ENCODE data around the gene LKAAEAR1. TPM values are rescaled to one million over a fixed set of nuclear protein-coding genes. Genes with fewer than 3 reads are reported as not detected.
A peak's percentile ranks its signal among the peaks of the same experiment; 100 is the strongest.

Gene LKAAEAR1
- total RNA-seq, 1 experiment from 2014 or later = 0.24 TPM

DNA sequence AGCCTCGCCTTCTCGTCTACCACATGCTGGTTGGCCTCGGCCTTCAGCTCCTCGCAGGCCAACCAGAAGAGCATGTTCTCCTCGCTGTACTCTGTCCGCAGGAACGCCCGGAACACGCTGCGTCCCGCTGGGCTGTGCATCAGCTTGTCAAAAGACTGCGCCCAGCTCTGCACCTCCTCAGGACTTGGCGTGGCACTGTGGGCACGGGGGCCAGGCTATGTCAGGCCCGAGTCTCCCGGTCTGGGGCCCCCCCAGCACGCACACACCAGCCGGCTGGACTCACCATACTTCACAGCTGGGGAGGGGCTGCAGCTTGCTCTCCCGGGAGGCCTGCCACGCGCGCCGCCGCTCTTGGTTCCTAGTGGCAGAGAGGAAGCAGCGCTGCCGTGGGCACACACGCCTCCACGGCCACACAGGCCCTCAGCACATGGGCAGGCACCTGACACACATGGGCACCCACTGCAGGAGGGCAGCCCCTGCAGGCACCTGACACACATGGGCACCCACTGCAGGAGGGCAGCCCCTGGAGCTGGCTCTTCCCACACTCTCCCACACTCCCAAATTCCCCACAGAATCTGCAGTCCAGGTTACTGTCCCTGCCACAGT is 9.9 kb downstream of the LKAAEAR1 start:
- H3K27me3 ChIP-seq (replicated peaks) = no peaks in the 10 kb centered on the region
- no peaks in the 10 kb centered on the region for H3K9me3 ChIP-seq (replicated peaks)
- H3K4me1 ChIP-seq (replicated peaks) = peaks cover 43% of the 10 kb centered on the region
- H3K36me3 ChIP-seq = peaks cover 59% of the 10 kb centered on the region
- no peak overlapping the region for H3K4me3 ChIP-seq
- H3K27ac ChIP-seq = 0 out of 2 replicates have a peak overlapping the region, but pooled peaks have one; percentile 2
- no peak for DNase-seq (ENCODE audit: low read depth in 1 of 2, low spot score in 2 of 2)

GRCh38 chr20:64073476-64074183 is 10.6 kb downstream of the LKAAEAR1 start:
- H3K27me3 ChIP-seq (replicated peaks) = no peaks in the 10 kb centered on the region
- H3K4me3 ChIP-seq = no peak overlapping the region
- H3K27ac ChIP-seq = no peak overlapping the region
- peaks cover 65% of the 10 kb centered on the region for H3K36me3 ChIP-seq
- H3K9me3 ChIP-seq (replicated peaks) = no peaks in the 10 kb centered on the region
- DNase-seq (ENCODE audit: low read depth in 1 of 2, low spot score in 2 of 2) = no peak
- H3K4me1 ChIP-seq (replicated peaks) = peaks cover 43% of the 10 kb centered on the region

DNA sequence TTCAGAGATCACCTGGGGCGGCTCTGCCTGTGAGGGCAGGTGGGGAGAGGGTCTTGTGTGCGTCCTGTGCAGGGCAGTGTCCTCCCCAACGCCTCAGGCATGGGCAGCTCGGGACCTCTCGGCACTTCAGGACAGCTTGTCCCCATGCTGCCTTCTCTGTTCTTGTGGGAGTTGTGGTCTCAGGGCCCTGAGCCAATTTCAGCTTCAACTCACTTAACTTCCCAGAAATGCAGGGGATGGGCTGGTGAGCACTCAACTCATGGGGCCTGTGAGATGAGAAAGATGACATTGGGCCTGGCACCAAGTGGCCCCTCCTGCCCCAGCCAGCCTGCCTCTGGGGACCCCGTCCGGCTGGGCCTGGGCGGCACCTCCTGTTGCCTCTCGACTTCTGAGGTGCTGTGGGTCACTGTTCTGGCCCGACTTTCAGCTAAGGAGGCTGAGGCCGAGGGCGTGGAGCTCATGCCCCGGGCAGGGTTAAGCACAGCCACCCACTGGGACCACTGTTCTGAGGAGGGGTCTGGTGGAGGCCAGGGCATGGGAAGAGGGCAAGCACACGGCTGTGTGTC is 11.6 kb downstream of the LKAAEAR1 start:
- Histone ChIP-seq H3K36me3 (peaks cover 73% of the 10 kb centered on the region), H3K27me3 (replicated peaks) (no peaks in the 10 kb centered on the region), H3K4me1 (replicated peaks) (peaks cover 41% of the 10 kb centered on the region), H3K9me3 (replicated peaks) (no peaks in the 10 kb centered on the region), H3K4me3 (no peak overlapping the region), H3K27ac (no peak overlapping the region)
- DNase-seq (ENCODE audit: low read depth in 1 of 2, low spot score in 2 of 2) = no peak

GRCh38 chr20:64071341-64072332 is 12.6 kb downstream of the LKAAEAR1 start:
- DNase-seq (ENCODE audit: low read depth in 1 of 2, low spot score in 2 of 2) = no peak
- peaks cover 78% of the 10 kb centered on the region for H3K36me3 ChIP-seq
- no peaks in the 10 kb centered on the region for H3K9me3 ChIP-seq (replicated peaks)
- no peaks in the 10 kb centered on the region for H3K27me3 ChIP-seq (replicated peaks)
- no peak overlapping the region for H3K27ac ChIP-seq
- no peak overlapping the region for H3K4me3 ChIP-seq
- H3K4me1 ChIP-seq (replicated peaks) = peaks cover 51% of the 10 kb centered on the region

- Histone ChIP-seq H3K27ac (peak overlapping the region; percentile 33; the same call in 1 of the 2 replicates), H3K4me3 (no peak overlapping the region), H3K27me3 (replicated peaks) (no peaks in the 10 kb centered on the region), H3K4me1 (replicated peaks) (peaks cover 63% of the 10 kb centered on the region), H3K36me3 (peaks cover 79% of the 10 kb centered on the region), H3K9me3 (replicated peaks) (no peaks in the 10 kb centered on the region)
- DNase-seq (ENCODE audit: low read depth in 1 of 2, low spot score in 2 of 2) = no peak
Observed at GRCh38 chr20:64070244-64070993, 13.8 kb downstream of the LKAAEAR1 start.

DNA sequence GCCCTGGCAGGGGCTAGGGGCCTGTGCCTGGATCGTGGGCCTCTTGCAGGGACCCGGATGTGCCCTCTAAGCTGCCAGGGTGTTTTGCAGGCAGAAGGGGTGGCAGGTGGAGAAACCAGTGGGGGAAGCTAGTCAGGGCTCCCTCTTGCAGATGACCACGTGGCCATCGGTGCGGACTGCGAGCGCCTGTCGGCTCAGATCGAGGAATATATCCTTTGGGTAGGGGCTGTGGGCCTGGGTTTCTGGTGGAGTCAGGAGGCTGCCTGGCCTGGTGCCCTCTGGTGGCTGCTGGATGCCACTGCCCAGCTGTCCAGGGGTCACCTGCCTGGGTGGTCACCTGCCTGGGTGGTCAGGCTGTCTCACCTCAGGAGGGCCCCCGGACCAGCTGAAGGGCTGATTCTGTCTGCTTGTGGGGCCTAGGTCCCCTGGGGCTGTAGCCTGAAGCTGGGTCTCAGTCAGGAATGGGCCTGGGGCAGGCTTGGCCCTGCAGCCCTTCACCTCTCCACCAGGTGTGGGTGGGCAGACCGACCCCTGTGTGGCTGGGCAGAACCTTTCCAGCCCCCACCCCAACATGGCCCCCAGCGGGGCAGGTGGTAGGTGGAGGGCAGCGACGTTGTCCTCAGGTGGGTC is 14.5 kb downstream of the LKAAEAR1 start:
- Histone ChIP-seq H3K36me3 (peaks cover 79% of the 10 kb centered on the region), H3K27me3 (replicated peaks) (no peaks in the 10 kb centered on the region), H3K9me3 (replicated peaks) (no peaks in the 10 kb centered on the region), H3K4me3 (no peak overlapping the region), H3K4me1 (replicated peaks) (peaks cover 65% of the 10 kb centered on the region), H3K27ac (peak overlapping the region; percentile 33; the same call in 1 of the 2 replicates)
- DNase-seq (ENCODE audit: low read depth in 1 of 2, low spot score in 2 of 2) = peak; percentile 79 to 88

DNA sequence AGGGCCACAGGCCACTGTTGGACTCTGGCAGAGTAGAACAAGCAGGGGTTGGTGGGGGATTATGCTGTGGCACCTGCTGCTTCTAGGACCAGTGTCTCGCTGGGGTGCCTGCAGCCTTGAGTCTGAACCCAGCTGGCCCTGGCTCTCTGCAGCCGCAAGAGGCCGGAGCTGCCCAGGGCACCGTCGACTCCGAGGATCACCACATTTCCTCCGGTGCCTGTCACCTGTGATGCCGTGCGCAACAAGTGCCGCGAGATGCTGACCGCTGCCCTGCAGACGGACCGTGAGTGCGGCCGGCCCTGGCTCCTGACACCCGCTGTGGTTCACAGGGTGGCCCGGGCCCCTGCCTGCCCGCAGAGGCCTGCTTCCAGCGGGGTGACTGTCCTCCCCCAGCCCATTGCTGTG is 15.0 kb downstream of the LKAAEAR1 start:
- H3K4me1 ChIP-seq (replicated peaks) = peaks cover 65% of the 10 kb centered on the region
- H3K27me3 ChIP-seq (replicated peaks) = no peaks in the 10 kb centered on the region
- H3K36me3 ChIP-seq = peaks cover 77% of the 10 kb centered on the region
- no peaks in the 10 kb centered on the region for H3K9me3 ChIP-seq (replicated peaks)
- no peak overlapping the region for H3K27ac ChIP-seq
- no peak for DNase-seq (ENCODE audit: low read depth in 1 of 2, low spot score in 2 of 2)
- H3K4me3 ChIP-seq = no peak overlapping the region

GRCh38 chr20:64068386-64069208 is 15.6 kb downstream of the LKAAEAR1 start:
- H3K4me1 ChIP-seq (replicated peaks) = peaks cover 69% of the 10 kb centered on the region
- peaks cover 74% of the 10 kb centered on the region for H3K36me3 ChIP-seq
- no peak for DNase-seq (ENCODE audit: low read depth in 1 of 2, low spot score in 2 of 2)
- no peak overlapping the region for H3K4me3 ChIP-seq
- H3K9me3 ChIP-seq (replicated peaks) = no peaks in the 10 kb centered on the region
- H3K27me3 ChIP-seq (replicated peaks) = no peaks in the 10 kb centered on the region
- no peak overlapping the region for H3K27ac ChIP-seq

DNA sequence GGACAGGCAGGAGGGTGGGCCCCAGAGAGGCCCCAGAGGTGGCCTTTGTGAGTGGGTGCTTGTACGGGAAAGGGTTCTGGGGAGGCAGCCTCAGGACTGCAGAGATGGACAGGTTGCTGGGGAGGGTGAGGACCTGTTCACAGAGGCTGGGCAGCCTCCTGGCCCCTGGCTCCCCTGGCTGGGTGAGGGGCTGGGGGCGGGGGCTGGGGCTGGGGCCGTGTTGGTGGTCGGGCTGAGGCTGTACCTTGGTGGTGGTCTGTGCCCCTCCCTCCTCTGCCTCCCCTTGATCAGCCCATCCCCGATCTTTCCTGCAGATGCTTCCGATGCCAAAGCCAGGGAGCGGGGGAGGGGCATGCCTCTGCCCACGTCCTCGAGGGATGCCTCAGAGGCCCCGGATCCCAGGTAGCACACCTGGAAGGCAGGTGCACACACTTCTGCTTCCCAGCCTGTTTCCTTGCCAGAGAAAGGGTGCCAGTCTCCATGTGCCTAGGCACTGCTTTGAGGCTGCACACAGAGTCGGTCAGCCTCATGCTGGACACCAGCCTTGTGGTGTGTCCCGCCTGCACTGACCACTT is 16.4 kb downstream of the LKAAEAR1 start:
- Histone ChIP-seq H3K36me3 (peaks cover 74% of the 10 kb centered on the region), H3K27ac (no peak overlapping the region), H3K4me3 (no peak overlapping the region), H3K27me3 (replicated peaks) (no peaks in the 10 kb centered on the region), H3K4me1 (replicated peaks) (peaks cover 77% of the 10 kb centered on the region), H3K9me3 (replicated peaks) (no peaks in the 10 kb centered on the region)
- DNase-seq (ENCODE audit: low read depth in 1 of 2, low spot score in 2 of 2) = no peak

- peak in 1 of 2 experiments; percentile 18 for DNase-seq (ENCODE audit: low read depth in 1 of 2, low spot score in 2 of 2)
- H3K36me3 ChIP-seq = peaks cover 74% of the 10 kb centered on the region
- H3K9me3 ChIP-seq (replicated peaks) = no peaks in the 10 kb centered on the region
- H3K27me3 ChIP-seq (replicated peaks) = no peaks in the 10 kb centered on the region
- H3K27ac ChIP-seq = no peak overlapping the region
- no peak overlapping the region for H3K4me3 ChIP-seq
- peaks cover 84% of the 10 kb centered on the region for H3K4me1 ChIP-seq (replicated peaks)
Observed at GRCh38 chr20:64067005-64067632, 17.1 kb downstream of the LKAAEAR1 start.

DNA sequence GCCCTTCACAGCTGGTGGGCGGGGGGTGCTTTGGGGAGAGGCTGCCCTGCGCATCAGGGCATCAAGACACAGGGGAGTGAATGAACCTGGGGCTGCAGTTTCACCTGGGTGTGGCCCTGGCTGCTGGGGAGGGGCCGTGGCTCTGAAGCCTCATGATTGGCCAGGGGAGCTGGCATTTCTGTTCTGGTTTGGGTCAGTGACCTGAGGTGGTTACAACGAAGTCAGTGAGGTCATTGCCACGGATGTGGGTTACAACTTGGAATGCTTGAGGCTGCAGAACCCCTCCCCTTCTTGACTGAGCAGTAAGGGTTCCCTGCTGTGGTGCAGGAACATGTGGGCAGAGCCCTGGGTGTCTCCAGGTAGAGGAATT is 18.2 kb downstream of the LKAAEAR1 start:
- Histone ChIP-seq H3K9me3 (replicated peaks) (no peaks in the 10 kb centered on the region), H3K27ac (peak overlapping the region; percentile 44), H3K4me3 (no peak overlapping the region), H3K27me3 (replicated peaks) (no peaks in the 10 kb centered on the region), H3K4me1 (replicated peaks) (peaks cover 92% of the 10 kb centered on the region), H3K36me3 (peaks cover 71% of the 10 kb centered on the region)
- peak; percentile 64 to 78 for DNase-seq (ENCODE audit: low read depth in 1 of 2, low spot score in 2 of 2)

Measured in SJSA1 (cell line).